ENCODE measurements around the gene MICU1. TPM values are rescaled to one million over a fixed set of nuclear protein-coding genes. Genes with fewer than 3 reads are reported as not detected.
"Not testable (repeated sequence)": the region's sequence is repeated elsewhere in the genome, so short reads cannot be mapped to it uniquely, and the experiment has no call there.

Gene MICU1
- total RNA-seq, 1 donor from 2014 or later: 48.8 TPM

DNA sequence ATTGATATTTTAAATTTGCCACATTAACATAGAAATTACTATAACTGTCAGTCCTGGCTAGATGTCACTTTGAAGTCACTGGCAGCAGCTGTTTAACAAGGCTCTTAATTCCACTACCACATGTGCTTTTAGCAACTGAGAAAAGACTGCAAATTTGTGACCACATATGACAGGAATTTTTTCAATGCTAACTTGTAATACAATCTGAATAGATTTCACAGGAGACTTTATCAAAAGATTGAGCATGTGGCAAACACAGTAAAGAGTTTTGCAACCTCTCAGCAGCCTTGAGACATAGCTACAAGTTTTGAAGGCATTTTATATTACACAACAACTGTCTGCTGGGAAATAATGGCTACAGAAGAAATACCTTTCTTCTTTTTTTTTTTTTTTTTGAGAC lies 73.0 kb downstream of the MICU1 start:
- DNase-seq: no peak

DNA sequence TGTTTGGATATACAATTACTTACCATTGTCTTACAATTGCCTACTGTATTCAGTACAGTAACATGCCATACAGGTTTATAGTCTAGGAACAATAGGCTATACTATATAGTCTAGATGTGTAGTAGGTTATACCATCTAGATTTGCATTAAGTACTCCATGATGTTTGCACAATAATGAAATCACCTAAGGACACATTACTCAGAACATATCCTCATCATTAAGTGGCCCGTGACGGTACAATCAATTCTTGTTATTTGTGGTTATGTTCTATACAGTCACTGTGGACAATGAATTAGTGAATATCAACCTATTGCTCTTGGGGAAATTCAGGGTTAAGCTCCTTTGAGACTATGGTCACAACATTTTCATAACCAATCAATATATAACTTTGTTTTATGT lies 75.6 kb downstream of the MICU1 start:
- DNase-seq: no peak

DNA sequence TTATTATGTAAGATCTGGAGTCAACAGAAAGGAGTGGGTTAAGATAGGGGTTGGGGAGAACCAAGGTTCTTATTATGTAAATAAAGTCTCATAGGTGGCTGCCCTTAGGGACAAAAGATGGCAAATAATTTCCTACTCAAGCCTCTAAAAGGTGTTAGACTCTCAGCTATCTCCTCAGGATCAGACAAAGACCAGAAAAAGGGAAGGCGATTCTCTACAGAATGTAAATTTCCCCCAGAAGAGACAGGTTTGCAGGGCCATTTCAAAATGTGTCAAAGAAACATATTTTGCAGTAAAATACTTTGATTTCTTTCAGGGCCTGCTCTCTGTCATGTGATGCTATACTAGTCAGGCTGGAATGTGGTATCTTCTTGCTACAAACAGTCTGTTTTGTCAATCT lies 80.3 kb downstream of the MICU1 start:
- no peak for DNase-seq

DNA sequence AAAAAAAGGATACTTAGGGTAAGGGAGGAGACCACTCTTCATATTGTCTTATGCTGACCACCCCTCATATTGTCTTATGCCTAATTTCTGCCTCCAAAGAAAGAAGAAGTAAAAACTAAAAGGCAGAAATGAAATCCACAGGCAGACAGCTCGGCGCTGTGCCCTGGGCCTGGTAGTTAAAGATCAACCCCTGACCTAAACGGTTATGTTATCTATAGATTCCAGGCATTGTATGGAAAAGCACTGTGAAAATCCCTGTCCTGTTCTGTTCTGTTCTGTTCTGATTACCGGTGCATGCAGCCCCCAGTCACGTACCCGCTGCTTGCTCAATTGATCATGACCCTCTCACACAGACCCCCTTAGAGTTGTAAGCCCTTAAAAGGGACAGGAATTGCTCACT lies 82.0 kb downstream of the MICU1 start:
- DNase-seq: not testable (repeated sequence)

DNA sequence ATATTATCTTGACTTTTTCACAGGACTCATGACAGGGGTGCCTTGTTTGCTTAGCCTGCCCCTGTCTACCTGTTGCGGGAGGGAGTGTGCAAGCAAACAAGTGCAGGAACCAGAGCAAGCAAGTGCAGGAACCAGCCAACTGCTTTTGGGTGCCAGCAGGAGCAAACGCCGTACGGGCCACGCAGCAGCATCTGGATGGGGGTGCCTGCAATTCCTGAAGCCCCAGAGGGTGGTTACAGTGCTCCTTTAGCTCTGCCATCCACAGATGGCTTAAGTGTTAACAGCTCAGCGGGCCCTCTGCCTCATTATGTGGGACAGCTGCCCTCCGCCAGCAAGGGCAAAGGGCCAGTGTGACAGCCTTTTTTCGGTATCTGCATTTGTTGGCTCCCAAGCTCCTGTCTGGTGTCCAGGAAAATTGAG lies 83.5 kb downstream of the MICU1 start:
- no peak for DNase-seq

DNA sequence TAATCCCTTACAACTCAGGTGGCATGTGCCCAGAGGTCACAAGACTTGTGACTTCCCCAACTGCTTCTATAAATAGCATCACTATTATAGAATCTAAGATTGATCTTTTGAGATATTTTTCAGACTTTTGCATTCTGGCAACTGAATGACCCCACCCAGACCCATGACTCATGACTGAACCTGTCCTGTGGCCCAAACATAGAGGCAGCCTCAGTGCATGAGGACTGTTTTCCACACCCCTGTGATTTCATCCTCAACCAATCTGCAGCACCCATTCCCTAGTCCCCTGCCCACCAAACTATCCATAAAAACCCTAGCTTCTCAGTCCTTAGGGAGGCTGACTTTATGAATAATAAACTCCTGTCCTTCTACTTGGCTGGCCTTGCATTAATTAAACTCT lies 84.5 kb downstream of the MICU1 start:
- no peak for DNase-seq

DNA sequence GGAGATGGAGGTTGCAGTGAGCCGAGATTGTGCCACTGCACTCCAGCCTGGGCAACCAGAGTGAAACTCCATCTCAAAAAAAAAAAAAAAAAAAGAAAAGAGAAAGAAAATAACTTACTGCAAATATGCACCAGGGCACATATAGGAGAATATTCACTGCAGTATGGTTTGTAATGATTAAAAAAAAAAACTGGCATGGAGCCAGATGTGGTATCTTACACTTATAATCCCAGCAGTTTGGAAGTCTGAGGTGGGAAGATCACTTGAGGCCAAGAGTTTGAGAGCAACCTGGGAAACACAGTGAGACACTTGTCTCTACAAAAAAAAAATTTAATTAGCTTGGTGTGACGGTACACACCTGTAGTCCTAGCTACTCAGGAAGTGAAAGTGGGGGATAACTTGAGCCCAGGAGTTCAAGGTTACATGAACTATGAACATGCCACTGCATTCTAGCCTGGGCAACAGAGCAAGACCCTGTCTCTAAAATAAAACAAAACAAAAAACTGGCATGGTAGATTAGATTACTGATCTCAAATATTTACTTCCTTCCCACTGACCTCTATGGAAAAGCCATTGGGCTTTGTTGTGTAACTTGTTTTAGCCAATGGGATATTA lies 85.6 kb downstream of the MICU1 start:
- no peak for DNase-seq

DNA sequence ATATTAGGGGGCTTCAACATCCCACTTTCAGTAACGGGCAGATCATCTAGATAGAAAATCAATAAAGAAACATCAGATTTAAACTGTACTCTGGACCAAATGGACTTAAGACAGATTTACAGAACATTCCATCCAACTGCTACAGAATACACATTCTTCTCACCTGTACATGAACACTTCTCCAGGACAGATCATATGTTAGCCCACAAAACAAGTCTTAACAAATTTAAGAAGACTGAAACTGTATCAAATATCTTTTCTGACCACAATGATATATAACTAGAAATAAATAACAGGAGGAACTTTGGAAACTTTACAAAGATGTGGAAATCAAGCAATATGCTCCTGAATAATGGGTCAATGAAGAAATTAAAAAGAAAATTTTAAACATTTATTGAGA lies 86.7 kb downstream of the MICU1 start:
- no peak for DNase-seq

DNA sequence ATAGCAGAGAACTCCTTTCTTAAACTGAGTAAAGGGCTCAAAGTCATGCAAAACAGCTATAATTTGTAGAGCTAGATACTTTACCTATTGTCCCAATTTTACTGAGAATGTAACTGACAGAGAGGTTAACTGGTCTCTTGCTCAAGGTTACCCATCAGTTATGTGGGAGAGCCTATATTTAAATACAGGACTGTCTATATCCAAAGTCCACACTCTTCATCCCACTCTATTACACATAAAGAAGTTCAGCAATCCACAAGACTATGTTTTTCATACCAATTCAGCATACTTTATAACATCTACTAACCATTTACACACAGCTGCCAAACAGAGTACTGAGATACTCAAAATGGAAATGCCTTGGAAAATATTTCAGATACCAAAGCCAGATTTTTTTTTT lies 100.2 kb downstream of the MICU1 start:
- DNase-seq: no peak

DNA sequence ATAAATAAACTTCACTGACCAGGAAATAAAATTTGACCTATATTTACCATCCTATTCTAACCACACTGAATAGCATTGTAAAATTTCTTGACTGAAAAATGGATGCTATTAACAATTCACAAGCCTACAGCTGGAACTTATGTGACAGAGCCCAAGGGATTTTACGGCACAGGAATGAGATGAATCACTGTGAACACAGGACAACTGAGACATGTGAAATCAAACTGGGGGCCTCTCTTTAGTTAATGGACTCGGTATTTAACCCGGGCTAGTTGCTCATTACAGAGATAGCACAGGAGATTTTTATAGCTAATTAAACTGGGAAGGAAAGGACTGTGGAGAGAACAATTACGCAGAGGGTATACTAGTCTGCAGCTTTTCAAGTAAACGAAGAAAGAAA lies 100.6 kb downstream of the MICU1 start:
- DNase-seq: peak; percentile 26

DNA sequence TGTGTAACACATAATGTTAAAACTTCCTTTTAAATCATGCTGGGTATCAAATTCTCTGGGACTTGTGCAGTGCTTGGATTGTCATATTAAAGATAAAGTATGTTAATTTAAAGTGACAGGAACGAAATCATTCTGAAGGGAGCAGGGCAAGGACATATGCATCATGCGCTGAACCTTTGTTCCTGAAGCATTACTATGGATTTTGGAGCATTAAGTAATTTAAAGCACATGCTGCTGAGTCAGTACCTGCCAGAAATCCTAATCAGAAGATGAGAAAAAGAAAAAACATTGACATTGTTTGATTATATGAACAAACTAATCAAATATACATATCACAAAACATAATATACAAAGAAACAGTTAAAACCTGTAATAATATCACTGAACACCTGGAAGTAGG lies 101.4 kb downstream of the MICU1 start:
- DNase-seq: no peak

DNA sequence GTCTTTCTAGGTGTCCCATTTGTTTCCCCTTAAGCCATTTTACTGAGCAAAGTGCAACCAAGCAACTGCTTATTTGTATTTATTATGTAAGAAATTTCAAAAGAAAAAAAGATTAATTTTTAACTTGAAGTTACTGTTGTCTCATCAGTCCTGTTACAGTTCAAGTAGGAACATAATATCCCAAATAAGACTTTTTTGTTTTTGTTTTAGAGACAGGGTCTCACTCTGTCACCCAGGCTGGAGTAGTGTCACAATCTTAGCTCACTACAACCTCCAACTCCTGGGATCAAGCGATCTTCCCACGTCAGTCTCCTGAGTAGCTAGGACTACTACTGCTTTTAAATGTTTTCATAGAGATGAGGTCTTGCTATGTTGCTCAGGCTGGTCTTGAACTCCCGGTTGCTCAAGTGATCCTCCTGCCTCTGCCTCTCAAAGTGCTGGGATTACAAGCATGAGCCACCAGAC lies 101.9 kb downstream of the MICU1 start:
- no peak for DNase-seq

DNA sequence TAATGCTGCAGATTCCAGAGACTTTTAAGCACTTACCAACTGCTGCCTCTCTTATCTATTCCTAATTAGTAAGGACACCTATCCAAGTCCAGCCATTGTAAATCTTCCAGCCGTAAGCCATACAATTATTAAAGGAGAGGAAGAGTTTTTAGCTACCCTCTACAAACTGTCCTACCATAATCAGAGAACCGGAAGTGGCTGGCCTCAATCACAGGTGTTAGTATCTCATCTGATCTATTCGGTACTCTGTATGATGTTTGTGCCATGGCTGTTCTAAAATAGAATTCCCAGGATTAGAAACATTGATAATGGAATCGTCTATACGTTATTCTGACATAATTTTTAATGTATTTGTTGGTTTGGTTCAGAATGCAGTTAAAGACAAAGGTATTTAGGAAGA lies 102.8 kb downstream of the MICU1 start:
- DNase-seq: no peak

DNA sequence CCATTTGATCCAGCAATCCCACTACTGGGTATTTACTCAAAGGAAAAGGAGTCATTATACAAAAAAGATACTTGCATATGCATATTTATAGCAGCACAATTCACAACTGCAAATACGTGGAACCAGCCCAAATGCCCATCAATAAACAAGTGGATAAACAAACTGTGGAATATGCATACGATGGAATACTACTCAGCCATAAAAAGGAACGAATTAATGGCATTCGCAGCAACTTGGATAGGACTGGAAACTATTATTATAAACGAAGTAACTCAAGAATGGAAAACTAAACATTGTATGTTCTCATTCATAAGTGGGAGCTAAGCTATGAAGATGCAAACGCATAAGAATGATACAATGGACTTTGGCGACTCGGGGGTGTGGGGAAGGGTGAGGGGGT lies 108.6 kb downstream of the MICU1 start:
- no peak for DNase-seq

DNA sequence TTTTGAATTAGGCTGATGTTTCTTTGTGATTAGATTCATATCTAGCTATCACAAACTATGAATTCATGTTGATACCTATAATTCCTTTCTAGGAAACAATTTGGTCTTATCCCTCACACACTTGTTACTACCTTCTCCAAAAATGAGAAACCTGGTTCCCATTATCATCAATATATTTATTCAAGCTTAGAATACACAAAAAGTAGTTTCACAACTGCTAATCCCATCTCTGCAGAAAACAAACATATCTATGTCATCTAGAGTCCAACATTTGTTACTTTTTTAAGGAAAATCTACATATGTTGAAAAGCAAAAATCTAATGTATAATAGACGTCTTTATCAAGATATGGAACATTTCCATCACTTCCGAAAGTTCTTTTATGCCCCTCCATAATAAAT lies 110.4 kb downstream of the MICU1 start:
- no peak for DNase-seq

DNA sequence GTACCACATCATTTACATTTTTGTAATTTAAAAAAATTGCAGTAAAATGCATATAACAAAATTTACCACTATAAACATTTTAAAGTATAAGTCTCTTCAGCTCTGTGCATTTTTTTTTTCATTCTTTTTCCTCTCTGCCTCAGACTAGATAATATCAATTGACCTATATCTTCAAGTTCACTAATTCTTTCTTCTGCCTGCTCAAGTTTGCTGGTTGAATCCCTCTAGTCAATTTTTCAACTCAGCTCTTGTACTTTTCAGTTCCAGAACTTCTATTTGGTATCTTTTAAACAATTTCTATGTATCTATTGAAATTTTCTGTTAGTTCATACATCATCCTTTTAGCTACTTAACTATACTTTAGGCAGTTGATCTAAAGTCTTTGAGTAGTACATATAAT lies 112.0 kb downstream of the MICU1 start:
- DNase-seq: no peak

DNA sequence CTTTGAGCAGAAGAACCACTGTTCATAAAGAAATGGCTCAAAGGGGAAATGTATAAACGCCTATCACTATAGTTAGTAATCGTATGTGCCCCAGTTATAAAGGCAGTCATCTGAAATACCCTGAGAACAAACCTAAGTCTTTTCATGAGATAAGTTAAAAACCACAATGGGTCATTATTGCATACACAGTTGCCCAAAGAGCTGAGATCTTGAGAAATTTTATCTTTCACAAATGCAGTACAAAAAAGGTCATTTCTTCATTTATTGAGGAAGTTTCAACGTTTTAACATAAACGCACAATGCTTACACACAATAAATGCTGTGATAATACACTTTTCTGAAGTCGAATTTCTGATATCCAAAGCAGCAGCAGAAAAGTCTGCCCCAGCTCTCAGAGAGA lies 114.4 kb downstream of the MICU1 start:
- no peak for DNase-seq

DNA sequence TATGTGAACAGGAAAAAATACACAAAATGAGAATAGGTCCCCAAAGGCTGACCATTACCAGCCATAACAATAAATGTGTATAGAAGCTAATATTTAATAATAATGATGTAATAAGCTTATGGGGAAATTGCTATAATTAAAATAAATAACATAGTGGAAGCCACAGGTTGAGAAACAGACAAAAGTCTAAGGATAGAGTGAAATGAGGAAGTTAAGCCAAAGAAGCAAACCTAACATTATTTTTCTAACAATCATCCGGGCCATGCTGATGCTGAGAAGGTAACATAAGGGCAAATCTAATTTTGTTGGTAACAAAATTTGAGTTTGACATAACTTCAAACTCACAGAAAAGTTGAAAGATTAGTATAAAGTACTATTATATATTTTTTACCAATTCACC lies 115.9 kb downstream of the MICU1 start:
- DNase-seq: no peak

DNA sequence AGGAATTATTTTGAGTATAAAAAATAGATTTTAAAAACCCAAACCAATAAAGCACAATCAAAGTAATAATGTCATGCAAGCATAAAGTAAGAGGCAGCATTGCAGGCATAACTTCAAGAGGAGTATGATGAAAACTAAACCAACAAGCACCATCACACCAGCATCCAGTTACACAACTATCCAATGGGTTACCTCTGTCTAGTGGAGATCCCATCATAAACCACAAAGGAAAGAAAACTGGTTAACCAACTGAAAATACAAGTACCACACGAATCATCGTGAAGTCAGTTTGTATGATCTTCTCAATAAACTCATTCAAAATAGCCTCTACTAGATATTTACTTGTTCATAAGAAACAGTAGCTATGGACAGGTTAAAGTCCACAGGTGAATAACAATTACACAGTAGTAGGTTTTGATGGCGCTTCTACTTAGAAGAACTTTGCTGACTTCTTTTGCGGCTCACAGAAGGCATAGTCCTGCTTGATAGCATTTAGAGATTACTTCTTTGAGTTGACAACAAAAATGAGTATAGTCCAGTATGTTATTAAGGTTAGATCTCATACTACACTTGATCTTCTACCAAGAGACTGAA lies 116.6 kb downstream of the MICU1 start:
- DNase-seq: no peak

DNA sequence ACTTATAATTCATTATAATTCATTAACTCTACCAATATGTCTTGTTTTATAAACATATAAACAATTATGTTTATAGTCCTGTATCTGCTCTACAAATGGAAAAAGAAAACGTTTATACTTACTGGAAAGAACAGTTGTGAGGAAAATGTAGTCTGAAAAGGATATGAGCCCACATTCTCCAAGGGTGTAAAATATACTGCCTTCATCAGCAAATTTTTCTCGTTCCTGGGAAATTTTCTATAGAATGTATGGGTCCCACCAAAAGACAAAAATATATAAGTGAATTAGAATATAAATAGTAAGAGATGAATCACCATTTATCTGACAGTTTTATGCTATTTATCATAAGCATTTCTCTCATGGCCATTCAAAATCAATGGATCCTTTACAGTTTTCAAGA lies 117.8 kb downstream of the MICU1 start:
- DNase-seq: no peak

DNA sequence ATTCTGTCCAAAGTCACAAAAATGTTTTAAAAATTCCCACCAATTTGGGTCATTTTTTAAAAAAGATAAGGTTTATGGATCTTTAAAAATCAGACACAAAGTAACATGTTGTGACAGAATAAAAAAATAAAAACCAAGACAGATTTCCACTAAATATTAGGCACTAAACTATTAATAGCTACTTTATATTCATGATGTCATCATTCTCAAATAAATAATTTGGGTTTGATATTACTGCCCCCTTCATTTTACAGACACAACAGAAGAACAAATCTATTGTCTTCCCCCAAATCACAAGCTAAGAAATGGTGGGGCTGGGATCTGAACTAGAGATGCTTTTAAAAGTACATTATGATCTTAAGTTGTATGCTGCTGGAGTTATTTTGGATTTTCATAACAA lies 119.4 kb downstream of the MICU1 start:
- DNase-seq: no peak

DNA sequence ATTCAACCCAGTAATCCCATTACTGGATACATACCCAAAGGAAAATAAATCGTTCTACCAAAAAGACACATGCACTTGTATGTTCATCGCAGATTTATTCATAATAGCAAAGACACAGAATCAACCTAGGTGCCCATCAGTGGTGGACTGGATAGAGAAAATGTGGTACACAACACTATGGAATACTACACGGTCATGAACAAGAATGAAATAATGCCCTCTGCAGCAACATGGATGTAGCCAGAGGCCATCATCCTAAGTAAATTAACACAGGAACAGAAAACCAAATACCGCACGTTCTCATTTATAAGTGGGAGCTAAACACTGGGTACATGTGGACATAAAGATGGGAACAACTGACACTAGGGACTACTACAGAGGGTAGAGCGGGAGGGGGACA lies 120.4 kb downstream of the MICU1 start:
- DNase-seq: no peak

DNA sequence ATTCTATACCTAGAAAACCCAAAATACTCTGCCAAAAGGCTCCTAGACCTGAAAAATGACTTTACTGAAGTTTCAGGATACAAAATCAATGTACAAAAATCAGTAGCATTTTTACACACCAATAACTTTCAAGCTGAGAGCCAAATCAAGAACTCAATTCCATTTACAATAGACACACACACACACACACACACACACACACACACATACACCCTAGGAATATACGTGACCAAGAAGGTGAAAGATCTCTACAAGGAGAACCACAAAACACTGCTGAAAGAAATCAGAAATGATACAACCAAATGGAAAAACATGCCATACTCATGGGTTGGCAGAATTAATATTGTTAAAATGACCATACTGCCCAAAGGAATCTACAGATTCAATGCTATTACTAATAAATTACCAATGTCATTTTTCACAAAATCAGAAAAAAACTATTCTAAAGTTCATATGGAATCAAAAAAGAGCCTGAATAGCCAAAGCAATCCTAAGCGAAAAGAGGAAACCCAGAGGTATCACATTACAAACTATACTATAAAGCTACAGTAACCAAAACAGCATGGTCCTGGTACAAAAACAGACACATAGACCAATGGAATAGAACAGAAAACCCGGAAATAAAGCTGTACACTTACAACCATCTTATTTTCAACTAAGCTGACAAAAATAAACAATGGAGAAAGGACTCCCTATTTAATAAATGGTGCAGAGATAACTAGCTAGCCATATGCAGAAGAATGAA lies 122.0 kb downstream of the MICU1 start:
- no peak for DNase-seq

DNA sequence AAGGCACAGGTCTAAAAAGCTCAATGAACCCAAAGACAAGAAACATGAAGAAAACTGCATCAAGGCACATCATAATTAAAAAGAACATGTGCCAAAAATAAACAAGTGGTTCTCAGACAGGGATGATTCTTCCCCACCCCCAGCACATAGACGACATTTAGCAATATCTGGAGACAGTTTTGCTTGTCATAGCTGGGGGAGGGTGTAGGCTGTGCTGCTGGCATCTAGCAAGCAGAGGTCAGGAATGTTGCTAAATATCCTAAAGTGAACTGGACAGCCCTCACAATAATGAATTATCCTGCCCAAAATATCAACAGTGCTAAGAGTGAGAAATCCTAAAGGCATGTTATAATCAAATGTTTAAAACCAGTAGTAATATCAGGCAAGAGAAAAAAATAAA lies 122.6 kb downstream of the MICU1 start:
- DNase-seq: no peak
